RWPE1 (cell line): Measurements from ENCODE around the gene RRAGD.

ENCODE experiments used
- CTCF ChIA-PET: fragments of 350-600 bp; sonication (Branson Sonifier 250); formaldehyde crosslinking; extraction: SDS; loops from one replicate; lab custom pipeline; 2021; lab: Yijun Ruan, JAX
- POLR2A ChIA-PET: fragments of 400-600 bp; formaldehyde crosslinking; extraction: SDS; loops from one replicate; lab custom pipeline; 2020; ENCODE audit warnings: antibody characterized with exemption; ENCODE audit not compliant: low non-redundant PET; lab: Yijun Ruan, JAX
- DNase-seq: peaks from one replicate; pipeline ENCODE4 v3.0.0; 2012; ENCODE audit warnings: low spot score
- H3K27ac ChIP-seq: fragments of 450-650 bp; 2 replicates; pipeline ENCODE4 v1.5.1; 2017
- CTCF ChIP-seq: fragments of 450-650 bp; conservative IDR thresholded peaks from 2 replicates; pipeline ENCODE4 v1.5.1; 2017; ENCODE audit warnings: low read depth, mild to moderate bottlenecking

The RRAGD gene

DNA sequence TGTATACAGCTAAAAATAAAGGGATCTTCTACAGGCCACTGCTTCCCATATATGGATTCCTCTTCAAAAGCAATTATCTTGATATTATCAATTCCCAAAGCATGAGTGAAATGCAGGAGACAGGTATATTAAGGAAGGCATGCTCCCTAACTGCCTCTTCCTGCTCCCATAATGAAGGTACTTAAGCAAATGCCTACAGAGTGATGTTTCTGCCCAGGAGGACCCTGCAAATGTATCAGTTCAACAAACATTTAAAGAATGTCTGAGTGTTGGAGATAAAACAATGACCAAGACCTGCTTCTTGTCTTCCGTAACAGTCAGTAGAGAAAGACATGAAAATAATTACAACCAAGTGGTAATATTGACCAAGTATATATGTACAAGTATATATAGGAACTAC lies 63.7 kb downstream of the RRAGD start:
- TF ChIP-seq CTCF: no peak
- POLR2A ChIA-PET: no interaction called here
- no peak for DNase-seq
- CTCF ChIA-PET: interaction anchor here (0.6 to 0.8 kb wide), 2 partner anchors 23 to 84 kb away, joined by 3 read pairs; no protein-coding TSS in a partner anchor
- no peak overlapping the region for H3K27ac ChIP-seq

- no peak overlapping the region for H3K27ac ChIP-seq
- ChIA-PET CTCF (no interaction called here), POLR2A (no interaction called here)
- no peak for DNase-seq
- TF ChIP-seq CTCF: no peak
These were observed 64.2 kb downstream of the RRAGD start for GRCh38 chr6:89347825-89348224.

GRCh38 chr6:89346433-89346832 lies 65.6 kb downstream of the RRAGD start:
- no peak for TF ChIP-seq CTCF
- DNase-seq: no peak
- ChIA-PET CTCF (interaction anchor here (0.5 to 0.6 kb wide), 3 partner anchors 10 to 265 kb away, joined by 3 to 4 read pairs (median 3); no protein-coding TSS in a partner anchor), POLR2A (interaction anchor here (0.7 kb wide), 1 partner anchor 49 kb away, joined by 3 read pairs; no protein-coding TSS in a partner anchor)
- no peak overlapping the region for H3K27ac ChIP-seq

- CTCF ChIA-PET: no interaction called here
- TF ChIP-seq CTCF: no peak
- H3K27ac ChIP-seq: no peak overlapping the region
- DNase-seq: no peak
- POLR2A ChIA-PET: no interaction called here
These were observed 72.5 kb downstream of the RRAGD start for GRCh38 chr6:89339565-89339964.

DNA sequence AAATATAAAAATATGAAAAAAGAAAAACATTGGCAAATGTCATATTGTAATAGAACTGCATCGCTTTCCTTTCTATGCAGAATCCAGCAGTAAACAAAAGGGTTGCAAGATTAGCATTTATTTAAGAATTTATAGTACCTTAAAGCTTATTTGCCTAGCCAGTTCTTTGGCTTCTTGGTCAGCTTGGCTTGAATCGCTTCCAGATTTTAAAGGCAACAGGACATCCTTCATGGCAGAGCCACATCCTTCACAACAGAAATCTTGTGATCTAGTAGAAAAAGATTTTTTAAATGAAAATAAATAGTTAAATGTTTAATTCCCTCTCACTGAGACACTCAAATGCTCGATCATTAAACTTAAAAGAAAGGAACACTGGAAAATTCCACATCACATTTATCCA lies 76.9 kb downstream of the RRAGD start:
- ChIA-PET CTCF (interaction anchor here (0.6 kb wide), 1 partner anchor 1955 kb away, joined by 5 read pairs; no protein-coding TSS in a partner anchor), POLR2A (no interaction called here)
- DNase-seq: no peak
- no peak overlapping the region for H3K27ac ChIP-seq
- TF ChIP-seq CTCF: no peak

DNA sequence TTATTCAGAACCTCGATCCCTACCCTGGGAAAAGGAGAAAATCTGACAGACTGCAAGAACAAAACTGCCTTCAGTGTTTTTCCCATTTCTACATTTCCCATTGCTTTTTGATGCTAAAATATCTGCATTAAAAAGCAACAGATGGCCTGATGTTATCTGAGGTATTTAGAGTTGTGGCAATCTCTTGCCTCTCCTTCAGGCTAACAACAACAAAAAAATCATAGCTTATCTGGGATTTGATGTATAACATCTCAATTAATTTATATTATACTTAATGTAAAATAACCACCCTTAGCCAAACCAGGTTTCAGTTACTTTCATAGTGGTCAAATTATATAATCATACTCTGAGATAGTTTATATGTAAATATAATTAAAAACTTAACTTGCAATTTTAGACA lies 81.2 kb downstream of the RRAGD start:
- POLR2A ChIA-PET: no interaction called here
- CTCF ChIA-PET: interaction anchor here (0.7 kb wide), 1 partner anchor 37 kb away, joined by 3 read pairs; no protein-coding TSS in a partner anchor

More for the DNA sequence above, 81.2 kb downstream of the RRAGD start:
- H3K27ac ChIP-seq: no peak overlapping the region
- no peak for TF ChIP-seq CTCF
- DNase-seq: no peak
